ENCODE results near the gene ABCG1. TPM values are rescaled to one million over a fixed set of nuclear protein-coding genes. Genes with fewer than 3 reads are reported as not detected.
"Not testable (repeated sequence)": the region's sequence is repeated elsewhere in the genome, so short reads cannot be mapped to it uniquely, and the experiment has no call there.

Gene ABCG1
- total RNA-seq (2012; rRNA removed): 1.0 TPM in 1 of 2 replicates, not detected in the other

- Histone ChIP-seq H3K4me2 (ENCODE audit: low read length) (no peak within 1 kb of the TSS), H3K9me3 (replicated peaks; ENCODE audit: low read length) (no peaks in the 10 kb centered on the region), H3K4me1 (ENCODE audit: control insufficient read depth, insufficient read depth, low read length) (no peaks in the 10 kb centered on the region), H3K9ac (ENCODE audit: low read depth, low read length) (no peak within 1 kb of the TSS), H3K36me3 (ENCODE audit: insufficient read depth, low read length) (no peaks in the 10 kb centered on the region), H3K4me3 (ENCODE audit: low read length) (no peak within 1 kb of the TSS), H3K27me3 (ENCODE audit: control insufficient read depth, insufficient read depth, low read length) (peaks cover 50% of the 10 kb centered on the region)
Measured at GRCh38 chr21:42218836-42219605, at the start of gene ABCG1. Gene ABCG1 (plus strand): TSS chr21:42219140. CDS start chr21:42219263, 123 bp downstream.

GRCh38 chr21:42169758-42170157, 49.2 kb upstream of the ABCG1 start:
- no peaks in the 10 kb centered on the region for H3K9me3 ChIP-seq (replicated peaks; ENCODE audit: low read length)
- H3K27me3 ChIP-seq (ENCODE audit: control insufficient read depth, insufficient read depth, low read length): peaks cover 8% of the 10 kb centered on the region
- no peaks in the 10 kb centered on the region for H3K4me1 ChIP-seq (ENCODE audit: control insufficient read depth, insufficient read depth, low read length)
- H3K36me3 ChIP-seq (ENCODE audit: insufficient read depth, low read length): no peaks in the 10 kb centered on the region
- no peak overlapping the region for H3K9ac ChIP-seq (ENCODE audit: low read depth, low read length)
- no peak overlapping the region for H3K4me2 ChIP-seq (ENCODE audit: low read length)
- no peak overlapping the region for H3K4me3 ChIP-seq (ENCODE audit: low read length)

DNA sequence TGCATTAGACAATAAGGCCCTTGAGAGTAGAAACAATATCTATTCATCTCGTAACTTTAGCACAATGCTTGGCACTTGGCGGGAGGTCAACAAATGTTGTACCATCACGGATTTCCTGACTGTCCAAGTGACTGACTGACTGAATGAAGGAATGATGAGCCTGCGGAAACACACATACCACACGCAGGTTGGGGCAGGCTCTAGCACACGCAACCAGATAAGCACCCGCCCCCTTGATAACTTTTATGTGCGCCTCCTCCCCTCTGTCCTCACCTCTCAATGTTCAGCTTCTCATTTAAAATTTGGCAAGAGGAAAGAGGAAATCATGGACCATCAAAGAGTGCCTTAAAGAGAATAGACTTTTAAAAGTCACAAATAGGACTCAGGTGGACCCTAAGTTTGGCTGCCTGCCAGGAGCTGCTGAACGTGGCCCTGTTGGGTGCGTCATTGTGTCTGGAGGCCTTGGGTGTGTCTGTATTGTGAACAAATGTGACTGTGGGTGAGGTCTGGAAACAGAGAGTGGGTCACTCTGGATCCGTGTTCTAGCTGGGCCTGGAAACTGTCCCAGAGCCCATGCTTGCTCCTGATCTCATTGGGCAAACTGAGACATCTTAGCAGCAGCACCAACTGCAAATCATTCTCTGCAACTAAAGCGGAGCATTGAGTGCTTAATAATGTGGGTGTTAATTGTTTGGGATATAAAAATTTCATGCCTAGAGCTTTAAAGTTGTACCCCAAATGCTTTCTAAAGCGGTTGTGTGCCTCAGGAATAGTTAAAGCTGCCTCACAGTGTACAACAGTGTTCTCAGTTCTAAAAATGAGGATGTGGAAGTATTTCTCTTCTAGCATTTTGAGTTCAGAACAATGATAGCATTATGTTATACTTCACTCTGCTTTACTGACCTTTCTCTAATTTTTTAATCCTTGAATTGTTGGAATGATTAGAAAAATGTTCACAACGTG, 47.6 kb upstream of the ABCG1 start:
- peaks cover 12% of the 10 kb centered on the region for H3K27me3 ChIP-seq (ENCODE audit: control insufficient read depth, insufficient read depth, low read length)
- H3K4me3 ChIP-seq (ENCODE audit: low read length): no peak overlapping the region
- no peaks in the 10 kb centered on the region for H3K9me3 ChIP-seq (replicated peaks; ENCODE audit: low read length)
- no peak overlapping the region for H3K9ac ChIP-seq (ENCODE audit: low read depth, low read length)
- no peak overlapping the region for H3K4me2 ChIP-seq (ENCODE audit: low read length)
- no peaks in the 10 kb centered on the region for H3K36me3 ChIP-seq (ENCODE audit: insufficient read depth, low read length)
- no peaks in the 10 kb centered on the region for H3K4me1 ChIP-seq (ENCODE audit: control insufficient read depth, insufficient read depth, low read length)

DNA sequence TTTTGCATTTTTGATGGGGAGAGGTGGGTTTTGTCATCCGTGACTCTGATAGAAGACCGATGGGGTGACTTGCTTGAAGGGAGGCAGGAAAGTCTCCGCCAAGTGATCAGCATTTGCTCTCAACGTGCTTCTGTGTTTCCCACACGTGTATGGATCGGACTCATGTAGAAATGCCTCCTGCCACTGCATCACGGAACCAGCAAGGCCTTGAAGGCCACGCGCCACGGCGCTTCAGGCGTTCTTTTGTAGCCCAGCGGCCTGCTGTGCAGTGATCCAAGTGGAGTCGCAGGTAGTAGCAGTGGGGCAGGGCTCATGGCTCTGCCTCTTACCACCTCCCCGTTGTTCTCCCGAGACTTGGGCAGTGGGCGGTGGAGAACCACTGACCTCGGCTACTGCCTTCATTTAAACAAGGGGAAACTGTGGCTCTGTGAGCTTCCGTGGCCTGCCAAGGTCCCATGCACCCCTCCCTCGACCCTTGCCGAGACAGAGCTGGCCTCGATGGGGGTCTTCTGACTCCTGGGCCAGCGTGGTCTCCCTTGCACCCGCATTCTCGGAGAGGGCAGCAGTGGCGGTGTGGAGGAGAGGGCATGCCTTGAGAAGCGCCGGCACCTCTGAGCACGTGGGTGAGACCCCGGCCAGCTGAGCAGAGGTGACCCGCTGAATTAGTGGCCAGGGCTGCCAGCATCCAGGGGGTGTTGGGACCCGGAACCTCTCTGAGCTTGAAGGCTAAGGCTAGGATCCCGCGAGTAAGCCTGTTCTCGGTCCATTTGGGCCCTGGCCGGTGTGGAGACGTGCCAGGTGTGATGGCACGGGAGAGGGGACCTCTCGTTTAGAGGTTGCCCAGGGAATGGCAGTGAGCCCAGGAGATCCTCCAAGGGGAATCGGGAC, 46.1 kb upstream of the ABCG1 start:
- Histone ChIP-seq H3K36me3 (ENCODE audit: insufficient read depth, low read length) (no peaks in the 10 kb centered on the region), H3K4me2 (ENCODE audit: low read length) (no peak overlapping the region), H3K4me1 (ENCODE audit: control insufficient read depth, insufficient read depth, low read length) (no peaks in the 10 kb centered on the region), H3K27me3 (ENCODE audit: control insufficient read depth, insufficient read depth, low read length) (peaks cover 18% of the 10 kb centered on the region), H3K9ac (ENCODE audit: low read depth, low read length) (no peak overlapping the region), H3K9me3 (replicated peaks; ENCODE audit: low read length) (no peaks in the 10 kb centered on the region), H3K4me3 (ENCODE audit: low read length) (no peak overlapping the region)

DNA sequence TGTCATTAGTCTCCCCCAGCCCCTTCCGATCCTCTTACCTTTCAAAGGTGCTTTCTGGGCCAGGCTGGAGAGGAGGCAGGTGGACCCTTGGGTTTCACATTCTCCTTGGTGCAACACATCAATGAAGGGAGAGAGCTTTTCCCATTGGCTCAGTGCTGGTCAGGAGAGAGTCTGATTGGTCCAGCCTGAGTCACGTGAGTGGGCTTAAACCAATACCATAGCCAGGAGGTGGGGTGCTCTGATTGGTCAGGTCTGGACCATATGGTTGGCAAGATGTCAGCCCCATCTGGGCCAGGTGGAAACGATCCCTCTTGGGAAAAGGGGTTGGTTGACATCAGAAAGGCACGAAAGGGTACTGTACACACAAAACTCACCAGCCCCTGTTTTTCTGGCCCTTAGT, 44.8 kb upstream of the ABCG1 start:
- Histone ChIP-seq H3K27me3 (ENCODE audit: control insufficient read depth, insufficient read depth, low read length) (peaks cover 18% of the 10 kb centered on the region), H3K4me2 (ENCODE audit: low read length) (no peak overlapping the region), H3K4me3 (ENCODE audit: low read length) (no peak overlapping the region), H3K9ac (ENCODE audit: low read depth, low read length) (no peak overlapping the region), H3K4me1 (ENCODE audit: control insufficient read depth, insufficient read depth, low read length) (no peaks in the 10 kb centered on the region), H3K36me3 (ENCODE audit: insufficient read depth, low read length) (no peaks in the 10 kb centered on the region), H3K9me3 (replicated peaks; ENCODE audit: low read length) (no peaks in the 10 kb centered on the region)

DNA sequence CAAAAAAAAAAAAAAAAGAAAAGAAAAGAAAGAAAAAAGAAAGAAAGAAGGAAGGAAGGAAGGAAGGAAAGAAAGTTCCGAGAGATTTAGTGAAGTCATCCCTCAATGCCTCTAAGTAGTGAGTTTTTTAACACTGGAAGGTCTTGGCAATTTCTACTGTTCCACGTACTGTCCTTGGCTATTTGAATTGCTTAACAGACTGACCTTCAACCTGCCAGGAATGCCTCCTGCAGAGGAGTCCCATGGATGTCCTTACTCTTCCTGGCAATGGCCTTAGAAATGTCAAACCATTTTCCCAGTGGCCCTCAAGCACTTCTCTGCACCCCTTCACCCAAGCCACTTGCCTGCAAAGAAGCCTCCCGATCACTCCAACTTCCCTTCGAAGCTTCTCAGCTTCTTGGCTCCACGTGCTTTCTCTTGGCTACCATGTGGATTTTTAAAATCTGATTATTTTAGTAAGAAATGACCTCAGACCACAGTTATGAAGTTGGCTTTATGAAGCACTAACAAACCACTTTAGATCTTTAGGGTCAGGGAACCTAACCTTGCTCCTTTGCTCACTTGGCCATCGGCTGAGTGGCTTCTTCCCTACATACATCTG, 43.7 kb upstream of the ABCG1 start:
- H3K4me2 ChIP-seq (ENCODE audit: low read length): no peak overlapping the region
- no peaks in the 10 kb centered on the region for H3K36me3 ChIP-seq (ENCODE audit: insufficient read depth, low read length)
- peaks cover 17% of the 10 kb centered on the region for H3K27me3 ChIP-seq (ENCODE audit: control insufficient read depth, insufficient read depth, low read length)
- H3K4me1 ChIP-seq (ENCODE audit: control insufficient read depth, insufficient read depth, low read length): no peaks in the 10 kb centered on the region
- H3K9me3 ChIP-seq (replicated peaks; ENCODE audit: low read length): no peaks in the 10 kb centered on the region
- no peak overlapping the region for H3K9ac ChIP-seq (ENCODE audit: low read depth, low read length)
- H3K4me3 ChIP-seq (ENCODE audit: low read length): no peak overlapping the region

- Histone ChIP-seq H3K9ac (ENCODE audit: low read depth, low read length) (no peak overlapping the region), H3K36me3 (ENCODE audit: insufficient read depth, low read length) (no peaks in the 10 kb centered on the region), H3K4me1 (ENCODE audit: control insufficient read depth, insufficient read depth, low read length) (no peaks in the 10 kb centered on the region), H3K27me3 (ENCODE audit: control insufficient read depth, insufficient read depth, low read length) (peaks cover 18% of the 10 kb centered on the region), H3K9me3 (replicated peaks; ENCODE audit: low read length) (no peaks in the 10 kb centered on the region), H3K4me3 (ENCODE audit: low read length) (no peak overlapping the region), H3K4me2 (ENCODE audit: low read length) (no peak overlapping the region)
Measured at GRCh38 chr21:42176859-42177258, 42.1 kb upstream of the ABCG1 start.

GRCh38 chr21:42179316-42179715, 39.6 kb upstream of the ABCG1 start:
- H3K4me2 ChIP-seq (ENCODE audit: low read length): no peak overlapping the region
- no peaks in the 10 kb centered on the region for H3K4me1 ChIP-seq (ENCODE audit: control insufficient read depth, insufficient read depth, low read length)
- H3K27me3 ChIP-seq (ENCODE audit: control insufficient read depth, insufficient read depth, low read length): peaks cover 21% of the 10 kb centered on the region
- no peak overlapping the region for H3K9ac ChIP-seq (ENCODE audit: low read depth, low read length)
- H3K9me3 ChIP-seq (replicated peaks; ENCODE audit: low read length): no peaks in the 10 kb centered on the region
- no peak overlapping the region for H3K4me3 ChIP-seq (ENCODE audit: low read length)
- H3K36me3 ChIP-seq (ENCODE audit: insufficient read depth, low read length): no peaks in the 10 kb centered on the region

GRCh38 chr21:42180001-42180400, 38.9 kb upstream of the ABCG1 start:
- not testable (repeated sequence) for H3K4me3 ChIP-seq (ENCODE audit: low read length); H3K9ac ChIP-seq (ENCODE audit: low read depth, low read length); H3K4me2 ChIP-seq (ENCODE audit: low read length); H3K9me3 ChIP-seq (replicated peaks; ENCODE audit: low read length); H3K36me3 ChIP-seq (ENCODE audit: insufficient read depth, low read length); H3K4me1 ChIP-seq (ENCODE audit: control insufficient read depth, insufficient read depth, low read length)
- peaks cover 21% of the 10 kb centered on the region for H3K27me3 ChIP-seq (ENCODE audit: control insufficient read depth, insufficient read depth, low read length)

DNA sequence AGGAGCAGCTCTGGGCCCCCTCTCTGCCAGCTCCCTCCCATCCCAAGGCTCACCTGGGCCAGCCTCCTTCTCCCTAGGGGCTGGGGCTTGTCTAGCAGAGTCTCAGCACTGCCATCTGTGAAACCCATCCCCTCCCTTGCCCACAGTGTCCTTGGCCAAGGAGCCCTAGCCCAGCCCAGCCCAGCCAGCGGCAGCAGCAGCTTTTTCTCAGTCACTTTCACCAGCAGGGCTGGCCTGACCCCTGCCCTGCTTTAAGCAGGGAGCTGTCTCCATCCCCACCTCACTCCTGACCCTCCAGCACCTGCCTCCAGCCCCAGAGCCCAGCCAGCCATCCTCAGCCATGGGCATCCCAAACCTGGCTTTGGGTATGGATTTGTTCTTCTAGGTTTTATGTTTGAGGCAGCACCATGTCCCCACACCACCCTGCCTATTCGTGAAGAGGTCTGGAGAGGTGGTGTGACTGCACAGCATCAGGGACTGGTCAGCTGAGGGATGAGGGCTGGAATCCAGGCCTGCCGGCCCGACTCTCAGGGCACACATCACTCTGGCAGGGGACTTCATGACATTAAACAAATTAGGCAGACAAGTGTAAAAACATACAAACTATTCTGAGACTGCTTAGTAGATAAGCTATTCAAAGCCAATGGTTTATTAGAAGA, 36.1 kb upstream of the ABCG1 start:
- Histone ChIP-seq H3K36me3 (ENCODE audit: insufficient read depth, low read length) (no peaks in the 10 kb centered on the region), H3K9ac (ENCODE audit: low read depth, low read length) (no peak overlapping the region), H3K4me3 (ENCODE audit: low read length) (no peak overlapping the region)

More for the DNA sequence above, 36.1 kb upstream of the ABCG1 start:
- H3K9me3 ChIP-seq (replicated peaks; ENCODE audit: low read length): no peaks in the 10 kb centered on the region
- H3K27me3 ChIP-seq (ENCODE audit: control insufficient read depth, insufficient read depth, low read length): peaks cover 11% of the 10 kb centered on the region
- H3K4me2 ChIP-seq (ENCODE audit: low read length): no peak overlapping the region
- no peaks in the 10 kb centered on the region for H3K4me1 ChIP-seq (ENCODE audit: control insufficient read depth, insufficient read depth, low read length)
